Pancreas (tissue), 10 donors: ENCODE results near the gene ALDH1A1. TPM values are rescaled to one million over a fixed set of nuclear protein-coding genes. Genes with fewer than 3 reads are reported as not detected.

Experiments
- ATAC-seq, 4 donors: fragments of 200-7000 bp; cut with Tn5 transposase; one replicate each; pipeline versions ENCODE4 v1.8.0 to v1.9.1; 2020; ENCODE audit warnings: mild to moderate bottlenecking in 4 of 4, moderate library complexity in 4 of 4
- DNase-seq, 6 donors: peaks; one replicate each; pipeline ENCODE4 v3.0.0-alpha.2; 2020
- FAIRE-seq: peaks from 2 replicates; lab custom pipeline; 2012; peaks lifted over from hg19 to GRCh38; lab: Jason Lieb, UNC
- H3K27ac ChIP-seq, 4 donors: fragments of 200-600 bp; sonication (generic); 1 replicate in 3 of 4; 2 replicates in 1 of 4; pipeline versions ENCODE4 v1.5.0 to v1.8.0; 2020
- H3K27me3 ChIP-seq, 4 donors: fragments of 200-600 bp; one replicate each; pipeline ENCODE4 v1.8.0; 2021
- H3K36me3 ChIP-seq, 3 donors: fragments of 200-600 bp; sonication (generic) in 1 of 3; one replicate each; pipeline versions ENCODE4 v1.5.0 to v1.8.0; 2020 to 2021
- H3K4me1 ChIP-seq, 3 donors: fragments of 200-600 bp; one replicate each; pipeline ENCODE4 v1.8.0; 2021
- H3K4me3 ChIP-seq, 4 donors: fragments of 200-600 bp; sonication (generic) in 2 of 4; one replicate each; pipeline versions ENCODE4 v1.5.0 to v1.8.0; 2020 to 2021
- H3K9me3 ChIP-seq, 4 donors: fragments of 200-600 bp; one replicate each; pipeline ENCODE4 v1.8.0; 2021
- WGBS, 2 donors: extraction: QIAGEN DNeasy Blood & Tissue Kit; methylation state at CpG; one replicate each; pipeline ENCODE4 v1.1.7; 2013; 5-methylcytosine and 5-hydroxymethylcytosine counted together
- intact Hi-C, 3 donors: fragments of 100-400 bp; cut with DNase I; formaldehyde crosslinking; loops; one replicate each; pipeline versions ENCODE4 v1.11.1 to v1.14.2; 2022
- polyA plus RNA-seq, 2 donors: library from polyadenylated mRNA; stranded (reverse); fragments of 200-250 nt; gene quantifications; one replicate each; pipeline ENCODE4 v1.2.3, GENCODE V29; 2013
- total RNA-seq, 6 donors: library from RNA; stranded (reverse); fragmentation: NEBNext Ultra II Directional in 4 of 6; extraction: Animal tissue kit (Norgen Biotek cat#: 25700) in 4 of 6; gene quantifications; one replicate each; pipeline versions ENCODE4 v1.2.1 to v1.2.4, GENCODE V29; 2021 to 2023
- TF ChIP-seq, protein P1 (sequence below), 4 donors: fragments of 200-600 bp; sonication (generic) in 3 of 4; IDR thresholded peaks; one replicate each; pipeline versions ENCODE4 v1.5.0 to v1.8.0; 2021; ENCODE audit warnings: antibody characterized with exemption in 4 of 4
- donor health status: healthy with polysubstance abuse.
- donor health status: DM: no; HTN: no; CAD: no; lungs with moderate emphysema.
- donor health status: DM: no; HTN: no; CAD: no.
- donor health status: control.
- donor health status: control.
- donor health status: Bipolar disorder and iron deficiency.
- donor health status: DM: yes; HTN: yes; CAD: no.
- donor health status: DM: no; HTN: no; CAD: no.
- donor health status: DM: no; HTN: no; CAD: no.
- donor health status: DM: yes; HTN: yes; CAD: no.

Gene ALDH1A1
- total and polyA plus RNA-seq, 8 donors, result 141 to 275 (median 176) TPM

DNA sequence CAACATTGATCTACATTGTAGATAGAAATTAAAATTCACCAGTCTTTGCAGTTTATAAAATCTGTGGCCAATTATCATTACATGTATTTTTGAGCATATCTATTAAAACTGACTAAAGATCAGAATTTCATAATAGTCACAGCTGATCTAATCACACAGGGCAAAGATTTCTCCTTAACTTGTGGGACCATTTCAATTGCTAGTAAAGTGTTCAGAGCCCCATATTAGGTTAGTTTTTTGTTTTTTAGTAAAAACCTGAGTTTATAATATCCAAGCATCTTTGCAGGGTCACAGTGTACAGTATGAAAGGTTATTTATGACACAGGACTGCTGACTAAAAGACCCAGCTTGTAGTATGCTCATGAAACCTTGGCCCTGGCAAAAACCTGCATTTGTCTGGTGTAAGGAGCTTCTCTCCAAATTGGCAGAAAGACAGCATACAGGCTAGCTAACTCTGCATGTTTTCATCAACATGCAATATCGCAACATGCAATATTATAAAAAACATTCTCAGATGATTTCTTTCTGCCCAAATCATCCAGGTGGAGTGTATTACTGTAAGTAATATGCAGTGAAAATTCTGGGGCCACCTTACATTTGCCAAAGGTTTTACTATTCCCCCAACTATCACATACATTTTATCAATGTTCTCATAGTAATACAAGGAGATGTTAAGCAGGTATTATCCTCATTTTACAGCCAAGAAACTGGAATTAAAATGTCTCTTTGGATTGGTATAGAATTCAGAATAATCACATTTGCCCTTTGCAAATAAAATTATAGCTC lies 37.7 kb upstream of the ALDH1A1 start:
- no peak for ATAC-seq
- no peak for FAIRE-seq
- intact Hi-C loops, result no loop called here
- Histone ChIP-seq H3K27ac (no peak overlapping the region), H3K27me3 (no peaks in the 10 kb centered on the region), H3K4me3 (no peak overlapping the region), H3K9me3 (no peaks in the 10 kb centered on the region), H3K36me3 (no peaks in the 10 kb centered on the region), H3K4me1 (peaks cover 8 to 11% (median 10%) of the 10 kb centered on the region in 3 donors)
- DNase-seq, result no peak
- WGBS, 2 donors, result 87 to 96% methylated on average over 1 of the region's 1 CpG
- TF ChIP-seq, protein P1, sequence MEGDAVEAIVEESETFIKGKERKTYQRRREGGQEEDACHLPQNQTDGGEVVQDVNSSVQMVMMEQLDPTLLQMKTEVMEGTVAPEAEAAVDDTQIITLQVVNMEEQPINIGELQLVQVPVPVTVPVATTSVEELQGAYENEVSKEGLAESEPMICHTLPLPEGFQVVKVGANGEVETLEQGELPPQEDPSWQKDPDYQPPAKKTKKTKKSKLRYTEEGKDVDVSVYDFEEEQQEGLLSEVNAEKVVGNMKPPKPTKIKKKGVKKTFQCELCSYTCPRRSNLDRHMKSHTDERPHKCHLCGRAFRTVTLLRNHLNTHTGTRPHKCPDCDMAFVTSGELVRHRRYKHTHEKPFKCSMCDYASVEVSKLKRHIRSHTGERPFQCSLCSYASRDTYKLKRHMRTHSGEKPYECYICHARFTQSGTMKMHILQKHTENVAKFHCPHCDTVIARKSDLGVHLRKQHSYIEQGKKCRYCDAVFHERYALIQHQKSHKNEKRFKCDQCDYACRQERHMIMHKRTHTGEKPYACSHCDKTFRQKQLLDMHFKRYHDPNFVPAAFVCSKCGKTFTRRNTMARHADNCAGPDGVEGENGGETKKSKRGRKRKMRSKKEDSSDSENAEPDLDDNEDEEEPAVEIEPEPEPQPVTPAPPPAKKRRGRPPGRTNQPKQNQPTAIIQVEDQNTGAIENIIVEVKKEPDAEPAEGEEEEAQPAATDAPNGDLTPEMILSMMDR (IDR thresholded peaks at IDR 0.05), result no peak

DNA sequence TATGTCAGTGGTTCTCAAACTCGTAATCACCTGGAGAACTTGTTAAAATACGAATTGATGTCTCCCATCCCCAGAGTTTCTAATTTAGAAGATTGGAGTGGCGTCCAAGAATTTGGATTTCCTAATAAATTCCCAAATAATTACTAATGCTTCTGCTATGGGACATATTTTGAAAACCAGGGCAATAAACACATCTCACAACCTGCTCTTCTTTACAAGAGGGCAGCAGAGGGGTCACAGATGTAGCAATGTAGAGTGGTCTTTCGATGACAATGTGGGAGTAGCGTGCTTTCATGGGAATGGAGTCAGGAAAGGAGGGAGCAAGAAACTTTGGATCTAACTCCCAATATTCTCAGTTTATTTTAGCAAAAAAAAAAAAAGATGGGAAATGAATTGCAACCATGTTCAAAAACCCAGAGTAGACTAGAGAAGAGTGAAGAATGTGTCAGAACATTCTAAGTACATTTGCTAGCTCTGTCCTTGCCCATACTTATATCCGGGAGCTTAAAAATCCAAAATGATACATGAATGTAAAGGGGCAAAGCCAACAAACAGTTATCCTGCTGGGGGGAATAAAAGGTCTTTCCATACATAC lies 33.8 kb upstream of the ALDH1A1 start:
- no peaks in the 10 kb centered on the region for H3K36me3 ChIP-seq
- TF ChIP-seq, protein P1 (IDR thresholded peaks at IDR 0.05), result no peak
- peaks cover 18 to 34% (median 32%) of the 10 kb centered on the region in 3 donors for H3K4me1 ChIP-seq
- intact Hi-C loops, result no loop called here
- no peak overlapping the region for H3K4me3 ChIP-seq
- DNase-seq (no peak), FAIRE-seq (no peak), ATAC-seq (no peak)
- no peaks in the 10 kb centered on the region for H3K27me3 ChIP-seq
- H3K27ac ChIP-seq, result no peak overlapping the region
- 93 to 97% methylated on average over 6 of the region's 6 CpGs for WGBS, 2 donors
- H3K9me3 ChIP-seq, result no peaks in the 10 kb centered on the region

DNA sequence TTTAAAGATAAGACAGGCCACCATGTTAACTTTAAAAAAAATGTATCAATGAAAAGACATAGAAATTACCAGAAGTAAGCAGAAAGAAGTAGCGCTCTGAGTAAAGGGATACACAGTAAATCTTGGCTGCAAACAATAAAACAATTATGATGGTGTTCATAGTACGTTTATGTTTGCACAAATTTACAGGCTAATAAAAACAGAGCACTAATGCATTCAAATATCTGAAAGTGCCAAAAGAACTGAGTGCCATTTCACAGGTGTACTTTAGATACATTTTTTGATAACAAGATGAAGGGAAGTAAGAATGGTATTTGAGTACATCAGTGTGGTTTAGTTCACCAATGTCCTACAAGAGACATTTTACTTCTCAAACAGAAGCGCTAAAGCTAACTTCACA lies 32.9 kb upstream of the ALDH1A1 start:
- H3K4me1 ChIP-seq, result peaks cover 18 to 35% (median 32%) of the 10 kb centered on the region in 3 donors
- TF ChIP-seq, protein P1 (IDR thresholded peaks at IDR 0.05), result no peak
- H3K27me3 ChIP-seq, result no peaks in the 10 kb centered on the region
- WGBS, 2 donors, result 75 to 77% methylated on average over 3 of the region's 3 CpGs
- DNase-seq, result no peak
- peak; percentile 9 for FAIRE-seq
- no peaks in the 10 kb centered on the region for H3K9me3 ChIP-seq
- H3K36me3 ChIP-seq, result no peaks in the 10 kb centered on the region
- no peak for ATAC-seq
- intact Hi-C loops, result no loop called here
- H3K27ac ChIP-seq, result no peak overlapping the region
- H3K4me3 ChIP-seq, result no peak overlapping the region

DNA sequence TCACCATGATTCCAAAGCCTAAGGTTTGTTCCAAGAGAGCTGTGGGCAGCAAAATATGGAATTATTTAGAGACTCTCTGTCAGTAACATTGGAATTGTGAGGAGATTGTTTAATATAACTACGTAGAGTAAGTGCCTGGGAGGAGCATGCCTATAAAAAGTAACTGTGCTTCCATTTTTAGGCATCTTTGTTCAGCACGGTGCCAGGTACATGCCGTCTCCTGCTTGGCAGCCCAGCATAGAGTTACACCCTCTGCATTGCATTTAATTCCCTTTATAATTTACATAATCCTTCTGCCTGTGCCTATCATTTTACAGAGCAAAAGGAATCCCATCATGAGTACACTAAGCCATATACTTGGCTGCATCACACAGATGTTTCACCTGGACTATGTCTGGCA lies 32.1 kb upstream of the ALDH1A1 start:
- no peaks in the 10 kb centered on the region for H3K36me3 ChIP-seq
- WGBS, 2 donors, result 48 to 63% methylated on average over 3 of the region's 3 CpGs
- H3K27me3 ChIP-seq, result no peaks in the 10 kb centered on the region
- intact Hi-C loops, result no loop called here
- H3K27ac ChIP-seq, result peak overlapping the region in 2 of 4 donors; percentile 65 to 72
- TF ChIP-seq, protein P1 (IDR thresholded peaks at IDR 0.05), result no peak
- H3K4me1 ChIP-seq, result peaks cover 18 to 35% (median 32%) of the 10 kb centered on the region in 3 donors
- no peak overlapping the region for H3K4me3 ChIP-seq
- no peak for FAIRE-seq
- H3K9me3 ChIP-seq, result no peaks in the 10 kb centered on the region
- ATAC-seq, result no peak
- no peak for DNase-seq
